CD4-positive, alpha-beta T cell treated with Interferon alpha-2 for 1 hour (primary cell): ENCODE data around the gene PDE4B.

Source experiments
- DNase-seq, 2 donors: peaks; one replicate each; pipeline ENCODE4 v3.0.0-alpha.2; 2020 to 2022

Gene PDE4B

DNA sequence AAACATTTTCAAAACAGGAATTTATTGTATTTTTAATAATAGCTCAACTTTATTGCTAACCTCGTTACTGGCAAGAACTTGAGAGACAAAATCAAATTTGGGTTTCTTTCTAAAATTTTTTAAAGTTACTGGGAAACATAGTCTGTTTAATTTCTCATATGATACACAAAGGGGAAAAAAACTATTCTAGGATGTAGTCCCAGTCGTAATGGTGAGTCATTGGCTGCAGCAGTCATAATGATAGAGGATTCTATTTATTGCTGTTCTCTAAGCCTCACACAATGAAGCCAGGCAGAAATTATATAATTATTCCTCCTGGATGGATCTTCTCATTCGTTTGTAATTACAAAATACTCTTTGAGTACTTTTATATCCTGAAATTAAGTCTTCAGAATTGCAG is 414.8 kb downstream of the PDE4B start:
- no peak for DNase-seq

- DNase-seq, result no peak
Measured at GRCh38 chr1:66208632-66209031, 415.9 kb downstream of the PDE4B start.

GRCh38 chr1:66210635-66211244 is 418.0 kb downstream of the PDE4B start:
- DNase-seq, result no peak

DNA sequence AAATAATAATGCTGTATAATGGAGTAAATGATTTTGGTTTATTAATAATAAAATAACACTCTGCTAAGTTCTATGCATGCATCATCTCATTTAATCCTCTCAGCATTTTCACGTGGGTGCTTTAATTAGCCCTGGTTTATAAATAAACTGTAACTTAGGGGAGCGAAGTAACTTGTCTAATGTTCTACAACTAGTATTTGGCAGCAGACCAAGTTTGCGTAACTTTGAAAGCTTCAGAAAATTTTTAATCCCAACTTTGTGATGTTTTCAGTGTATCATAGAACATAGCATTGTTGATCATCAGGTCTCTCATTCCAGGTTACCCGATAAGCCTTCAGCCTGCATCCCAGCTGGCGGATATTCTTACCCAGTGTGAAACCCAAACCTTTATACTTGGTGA is 418.8 kb downstream of the PDE4B start:
- DNase-seq, result no peak

DNA sequence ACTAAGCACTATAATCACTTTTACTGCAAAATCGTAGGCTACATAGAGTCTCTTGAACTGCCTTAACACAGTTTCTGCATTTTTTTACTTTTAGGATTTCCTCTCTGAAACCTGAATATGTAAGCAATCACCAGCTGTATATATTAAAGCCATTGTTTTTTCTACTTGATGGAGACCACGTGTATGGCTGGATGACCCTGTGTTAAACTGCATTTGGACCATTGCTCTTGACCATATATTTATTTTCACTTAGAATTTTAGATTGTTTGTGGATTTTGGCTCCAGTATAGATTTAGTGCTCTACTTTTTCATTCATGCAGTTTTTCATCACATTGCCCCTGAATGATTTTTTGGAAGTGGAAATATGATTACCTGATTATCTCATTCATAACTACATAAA is 420.8 kb downstream of the PDE4B start:
- no peak for DNase-seq

- DNase-seq, result peak; percentile 2 to 41
Measured at GRCh38 chr1:66214901-66215300, 422.2 kb downstream of the PDE4B start.

DNA sequence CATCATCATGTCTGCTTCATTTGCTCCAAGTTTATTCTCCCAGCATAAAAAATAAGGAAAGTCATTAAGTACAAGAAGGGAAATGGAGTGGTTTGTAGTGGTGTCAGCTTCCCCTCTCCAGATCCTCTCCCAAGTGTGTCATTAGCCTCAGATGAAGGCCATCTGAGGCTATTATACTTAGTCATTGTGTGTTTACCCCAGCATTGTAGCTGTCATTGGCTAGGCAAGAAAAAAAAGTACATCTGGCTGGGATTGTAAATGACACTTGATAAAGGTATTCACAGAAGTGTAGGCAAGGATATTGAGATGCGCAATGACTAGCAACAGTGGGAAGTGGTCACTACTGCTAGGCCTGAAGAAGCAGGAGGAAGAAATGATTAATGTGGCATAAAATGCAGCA is 424.3 kb downstream of the PDE4B start:
- no peak for DNase-seq

DNA sequence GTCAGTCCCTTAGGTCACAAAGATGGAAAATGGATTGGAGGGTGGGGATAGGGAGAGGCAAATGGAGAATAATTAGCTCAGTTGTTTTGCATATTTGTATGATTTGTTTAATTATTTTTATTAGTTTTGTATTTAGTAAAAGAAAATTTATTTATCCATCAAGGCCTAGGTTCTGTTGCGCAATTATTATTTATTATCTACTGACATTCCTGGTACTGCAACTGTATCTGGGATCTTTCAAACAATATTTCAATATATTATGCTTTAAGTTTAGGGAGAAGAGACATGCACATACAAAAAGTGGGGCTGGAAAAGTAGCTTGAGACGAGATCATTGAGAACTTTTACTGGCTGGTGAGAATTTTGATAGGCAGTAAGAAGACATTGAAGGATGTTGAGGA is 424.9 kb downstream of the PDE4B start:
- DNase-seq, result no peak

GRCh38 chr1:66220477-66220876 is 427.8 kb downstream of the PDE4B start:
- DNase-seq, result no peak

GRCh38 chr1:66223681-66224080 is 431.0 kb downstream of the PDE4B start:
- DNase-seq, result no peak

DNA sequence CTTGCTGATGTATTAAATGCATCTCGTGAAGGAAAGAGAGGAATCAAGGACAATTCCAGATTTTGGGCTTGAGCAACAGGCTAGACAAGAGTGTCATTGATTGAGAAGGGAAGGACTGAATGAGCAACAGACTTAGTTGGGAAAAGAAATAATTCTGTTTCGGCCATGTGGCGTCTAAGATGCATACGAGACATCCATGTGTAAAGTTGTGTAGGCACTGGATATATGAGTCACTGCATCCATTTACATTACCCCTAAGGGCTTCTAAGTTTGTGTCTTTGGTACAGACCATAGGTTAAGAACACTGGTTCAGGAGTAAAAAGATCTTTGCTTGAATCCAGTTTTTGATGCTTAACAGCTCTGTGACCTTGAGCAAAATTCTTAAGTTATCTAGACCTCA is 434.3 kb downstream of the PDE4B start:
- no peak for DNase-seq

DNA sequence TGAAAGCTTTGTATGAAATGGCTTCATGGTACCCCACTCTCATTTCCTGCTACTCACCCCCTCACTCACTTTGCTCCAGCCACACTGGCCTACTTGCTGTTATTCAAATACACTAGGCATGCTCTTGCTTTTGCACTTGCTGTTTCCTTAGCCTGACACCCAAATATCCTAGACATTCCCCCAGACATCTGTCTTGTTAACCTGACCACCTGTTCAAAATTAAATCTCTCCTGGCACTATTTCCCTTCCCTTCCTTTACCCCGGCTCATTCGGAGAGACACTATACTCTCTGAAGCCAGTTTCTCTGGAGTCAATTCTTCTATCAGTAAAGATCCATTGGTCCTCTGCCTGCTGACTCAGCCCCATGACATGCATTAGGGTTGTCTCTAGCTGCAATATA is 435.3 kb downstream of the PDE4B start:
- DNase-seq, result no peak

- no peak for DNase-seq
Measured at GRCh38 chr1:66231217-66231616, 438.5 kb downstream of the PDE4B start.

DNA sequence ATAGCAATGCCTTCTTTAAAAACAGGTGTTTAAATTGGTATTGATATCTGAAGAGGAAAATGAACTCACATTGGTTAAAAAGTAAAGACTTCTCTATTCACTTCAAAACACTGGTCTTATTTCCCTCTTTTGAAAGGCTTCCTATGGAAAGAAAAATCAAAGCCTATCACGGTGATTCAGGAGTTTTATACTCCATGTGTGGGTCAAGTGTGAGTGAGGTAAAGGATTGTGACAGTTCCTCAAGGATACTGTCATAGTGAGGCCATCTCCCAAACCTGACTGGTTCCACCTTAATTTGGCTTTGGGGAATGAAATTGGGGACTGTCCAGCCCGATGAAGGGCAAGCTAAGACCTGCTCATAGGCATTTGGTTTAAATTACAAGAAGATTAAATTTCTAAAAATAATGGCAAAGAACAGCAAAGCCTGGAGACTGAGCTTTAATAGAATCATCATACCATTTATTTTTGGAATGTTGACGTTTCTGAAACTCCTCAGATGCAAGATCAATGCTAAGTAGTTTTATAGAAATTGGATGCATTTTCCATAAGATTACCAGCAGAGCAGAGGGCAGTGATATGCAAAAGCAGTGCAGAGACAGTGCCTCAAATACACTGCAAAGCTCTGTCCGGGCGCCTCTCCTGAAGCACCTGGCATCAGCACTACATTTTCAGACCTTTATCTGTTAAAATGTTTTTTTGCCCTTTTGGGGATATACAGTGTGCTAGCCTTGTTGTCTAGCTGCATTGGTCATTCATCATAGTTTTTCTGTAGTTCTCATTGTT is 439.2 kb downstream of the PDE4B start:
- DNase-seq, result no peak

GRCh38 chr1:66237042-66237441 is 444.3 kb downstream of the PDE4B start:
- DNase-seq, result no peak

DNA sequence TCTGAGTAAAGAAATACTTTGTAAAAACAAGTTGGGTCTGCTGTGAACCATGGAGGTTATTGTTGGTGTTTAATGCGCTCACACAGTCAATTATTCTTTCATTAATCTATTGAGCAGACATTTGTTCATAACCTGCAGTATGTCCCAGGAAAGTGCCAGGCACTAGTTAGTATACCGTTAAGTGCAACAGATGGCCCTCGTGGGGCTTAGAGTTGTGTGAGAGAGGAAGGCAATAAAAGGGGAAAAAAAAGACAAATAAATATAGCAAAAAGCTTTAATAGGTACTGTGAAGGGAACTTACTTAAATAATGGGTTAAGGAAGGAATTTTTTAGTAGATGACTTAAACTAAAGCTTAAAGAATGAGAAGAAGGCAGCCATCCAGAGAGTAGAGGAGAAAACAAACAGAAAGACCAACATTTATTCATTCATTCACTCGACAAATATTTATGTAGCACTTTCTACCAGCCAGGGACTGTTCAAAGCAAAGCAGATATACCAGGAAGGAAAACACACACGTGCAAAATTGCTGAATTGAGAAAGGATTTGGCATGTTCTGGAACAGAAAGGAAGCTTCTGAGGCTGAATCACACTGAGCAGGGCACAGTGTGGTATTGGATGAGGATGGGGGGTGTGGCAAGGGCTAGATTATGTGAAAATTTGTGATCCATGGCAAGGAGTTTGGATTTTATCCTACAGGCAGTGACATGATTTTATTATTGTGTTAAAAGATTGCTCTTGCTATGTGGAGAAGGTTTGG is 445.2 kb downstream of the PDE4B start:
- no peak for DNase-seq

- DNase-seq, result no peak
Measured at GRCh38 chr1:66239834-66240233, 447.1 kb downstream of the PDE4B start.

- no peak for DNase-seq
Measured at GRCh38 chr1:66240491-66241484, 448.1 kb downstream of the PDE4B start.

GRCh38 chr1:66242646-66243547 is 450.2 kb downstream of the PDE4B start:
- DNase-seq, result peak; percentile 72 to 77

DNA sequence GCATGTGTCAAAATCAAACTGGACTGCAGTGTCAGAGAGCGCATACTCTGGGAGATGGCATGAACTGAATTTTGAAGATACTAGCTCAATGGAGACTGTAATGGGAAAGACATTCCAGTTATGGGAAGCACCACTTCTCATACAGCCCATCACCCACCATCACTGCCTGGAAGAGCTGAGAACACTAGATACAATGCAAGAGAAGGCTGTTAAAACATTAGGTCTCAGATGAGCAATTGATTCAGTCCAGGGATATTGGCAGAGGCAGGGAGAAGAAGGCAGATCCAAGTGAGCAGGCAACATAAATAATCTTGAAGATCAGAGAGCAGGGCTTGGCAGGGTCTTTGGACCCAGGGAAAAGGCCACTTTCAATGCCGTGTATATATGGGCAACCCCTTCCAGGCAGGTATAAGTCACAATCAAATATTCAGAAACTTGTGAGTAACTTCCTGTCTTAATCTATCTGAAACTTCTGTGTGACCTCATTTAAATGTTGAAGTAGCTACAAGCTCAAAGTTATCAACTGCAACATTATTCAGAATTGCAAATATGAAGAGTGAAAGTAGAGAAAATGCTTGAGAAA is 450.9 kb downstream of the PDE4B start:
- DNase-seq, result peak in 1 of 2 donors; percentile 23

DNA sequence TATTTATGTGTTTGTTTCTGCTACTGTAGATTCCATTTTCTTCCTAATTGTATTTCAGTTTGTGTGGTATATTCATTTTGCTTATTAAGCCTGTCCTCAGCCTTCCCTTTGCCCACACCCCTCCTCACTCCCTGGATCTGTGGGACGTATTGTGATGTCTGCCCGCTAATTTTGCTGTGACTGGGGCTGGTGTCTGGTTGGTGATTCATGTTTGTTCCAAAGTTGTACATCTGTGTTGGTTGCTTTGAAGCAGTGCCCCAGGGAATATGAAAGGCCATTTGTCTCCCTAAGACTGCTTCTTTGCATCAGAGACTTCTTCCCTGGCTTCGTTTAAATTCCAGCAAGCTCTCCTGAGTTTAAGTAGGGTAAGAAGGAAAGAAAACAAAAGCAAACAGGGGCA is 451.7 kb downstream of the PDE4B start:
- no peak for DNase-seq
